Sigmoid colon (tissue), 3 donors: ENCODE data around the gene COMP.

ENCODE experiments used
- CTCF ChIP-seq, 4 experiments: fragments of 450-650 bp in 3 of 4; fragments of 200-600 bp in 1 of 4; IDR thresholded peaks; one replicate each; pipeline ENCODE4 v1.5.1; 2016 to 2019; ENCODE audit warnings: antibody characterized with exemption in 4 of 4, mild to moderate bottlenecking in 3 of 4, moderate library complexity in 2 of 4
- POLR2A ChIP-seq, 2 donors: fragments of 450-650 bp; IDR thresholded peaks; one replicate each; pipeline ENCODE4 v1.6.1; 2016; ENCODE audit warnings: antibody characterized with exemption in 2 of 2, mild to moderate bottlenecking in 2 of 2, moderate library complexity in 2 of 2

GRCh38 chr19:18736415-18737336, 54.4 kb downstream of the COMP start:
- TF ChIP-seq CTCF (IDR thresholded peaks at IDR 0.05) (no peak), POLR2A (IDR thresholded peaks at IDR 0.05) (no peak)
